Epithelial cell of prostate (primary cell): ENCODE measurements around the gene DNAL1.

Experiments used
- DNase-seq: peaks from one replicate; pipeline ENCODE4 v3.0.0-alpha.2; 2011; ENCODE audit warnings: low read depth, low spot score
- H3K27ac ChIP-seq: fragments of 450-650 bp; 2 replicates; pipeline ENCODE4 v1.5.1; 2017; ENCODE audit warnings: mild to moderate bottlenecking

Gene DNAL1

DNA sequence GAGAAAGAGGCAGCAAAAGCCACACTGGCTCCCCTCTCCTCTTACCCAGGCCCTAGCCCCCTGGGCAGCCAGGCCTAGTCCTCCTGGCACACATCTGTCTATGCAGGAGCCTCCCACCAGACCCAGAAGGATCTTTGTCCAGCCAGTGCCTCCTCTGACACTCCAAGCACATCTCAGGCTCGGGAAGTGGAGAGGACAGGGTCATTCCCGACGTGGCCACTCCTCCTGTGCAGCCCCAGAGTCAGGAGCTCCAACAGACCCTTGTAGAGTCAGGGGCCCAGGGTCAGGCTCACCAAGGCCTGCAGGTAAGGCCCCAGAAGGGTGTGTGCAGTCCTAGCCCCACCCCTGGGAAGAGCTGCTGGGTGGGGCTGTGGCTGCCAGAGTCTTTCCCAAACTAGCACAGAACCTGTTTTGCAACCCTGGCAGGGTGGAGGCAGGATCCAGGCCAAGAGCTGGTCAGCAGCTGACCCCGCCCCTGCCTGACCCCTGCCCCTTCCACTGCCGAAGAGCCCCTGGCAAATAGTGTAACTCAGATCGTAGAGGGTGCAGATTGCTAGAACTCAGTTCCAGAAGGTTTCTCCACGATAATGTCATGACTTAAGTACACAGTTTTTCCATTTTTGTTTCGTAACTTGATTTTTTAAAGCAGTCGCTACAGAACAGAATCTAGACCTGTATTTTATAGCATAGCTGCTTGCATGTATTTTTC is 96.0 kb downstream of the DNAL1 start:
- no peak for DNase-seq
- peak overlapping the region; percentile 86 for H3K27ac ChIP-seq

- peak overlapping the region; percentile 86 for H3K27ac ChIP-seq
- DNase-seq, result no peak
Observed at GRCh38 chr14:73741386-73741875, 96.6 kb downstream of the DNAL1 start.

DNA sequence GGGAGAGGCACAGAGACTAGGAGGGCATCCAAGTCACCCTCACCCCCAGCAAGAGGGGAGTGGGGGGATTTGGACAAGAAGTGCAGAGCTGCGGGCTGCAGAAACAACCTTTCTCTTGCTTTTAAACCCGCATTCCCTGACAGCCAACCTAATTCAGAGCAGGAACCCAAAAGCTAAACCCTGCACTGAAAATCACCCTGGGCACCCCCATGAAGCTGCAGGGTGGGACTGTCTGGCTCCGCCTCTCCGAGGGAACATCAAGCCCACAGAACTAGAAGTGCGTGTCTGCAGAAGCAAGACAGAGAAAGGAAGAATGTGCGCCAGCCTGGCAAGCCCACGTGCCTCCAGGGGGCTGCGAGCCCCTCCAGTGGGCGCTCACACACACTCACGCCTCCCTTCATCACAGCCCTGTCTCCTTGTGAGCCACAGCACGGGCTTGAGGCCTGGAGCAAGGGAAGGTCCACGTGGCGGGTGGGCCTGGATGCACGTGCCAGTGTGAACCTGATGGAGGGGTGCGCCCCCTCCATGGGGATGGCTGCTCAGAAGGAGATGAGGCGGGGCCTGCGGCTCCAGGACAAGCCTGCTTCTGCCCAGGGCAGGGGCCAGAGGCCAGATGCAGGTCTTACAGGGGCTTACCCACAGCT is 97.2 kb downstream of the DNAL1 start:
- no peak for DNase-seq
- H3K27ac ChIP-seq, result peak overlapping the region; percentile 86

- peak overlapping the region; percentile 86 for H3K27ac ChIP-seq
- no peak for DNase-seq
Observed at GRCh38 chr14:73742520-73743238, 97.9 kb downstream of the DNAL1 start.

GRCh38 chr14:73743431-73743931 is 98.7 kb downstream of the DNAL1 start:
- no peak for DNase-seq
- H3K27ac ChIP-seq, result peak overlapping the region; percentile 86

DNA sequence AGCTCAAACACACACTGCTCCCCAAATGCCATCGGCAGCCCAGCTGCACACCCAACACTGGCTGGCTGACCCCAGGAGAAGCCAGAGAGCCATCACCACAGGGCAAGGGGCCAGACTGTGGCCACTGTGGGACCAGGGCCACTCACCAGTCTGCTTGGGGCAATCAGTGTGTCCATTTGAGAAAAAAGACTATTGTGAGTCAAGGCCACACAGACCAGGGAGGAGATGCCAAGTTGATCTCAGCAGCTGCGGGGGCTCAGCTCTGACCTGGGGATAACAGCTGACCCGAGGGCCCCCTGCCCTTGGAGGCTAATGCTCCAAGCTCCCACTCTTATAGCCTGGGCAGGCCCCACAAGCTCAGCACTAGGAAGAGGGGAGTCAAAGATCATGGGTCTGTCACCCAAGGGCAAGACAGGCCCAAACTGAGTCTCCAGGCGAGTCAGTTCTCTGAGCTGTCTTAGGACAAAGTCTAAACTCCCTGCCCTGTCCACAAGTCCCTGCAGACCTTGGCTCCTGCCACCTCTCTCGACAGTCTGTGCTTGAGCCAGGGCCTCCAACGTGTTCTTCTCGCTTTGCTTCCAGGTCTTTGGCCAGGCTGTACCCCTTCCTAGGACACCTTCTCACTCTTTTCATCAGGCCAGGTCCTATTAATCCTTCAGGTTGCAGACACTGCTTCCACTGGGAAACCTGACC is 99.5 kb downstream of the DNAL1 start:
- peak overlapping the region; percentile 86 for H3K27ac ChIP-seq
- DNase-seq, result no peak

DNA sequence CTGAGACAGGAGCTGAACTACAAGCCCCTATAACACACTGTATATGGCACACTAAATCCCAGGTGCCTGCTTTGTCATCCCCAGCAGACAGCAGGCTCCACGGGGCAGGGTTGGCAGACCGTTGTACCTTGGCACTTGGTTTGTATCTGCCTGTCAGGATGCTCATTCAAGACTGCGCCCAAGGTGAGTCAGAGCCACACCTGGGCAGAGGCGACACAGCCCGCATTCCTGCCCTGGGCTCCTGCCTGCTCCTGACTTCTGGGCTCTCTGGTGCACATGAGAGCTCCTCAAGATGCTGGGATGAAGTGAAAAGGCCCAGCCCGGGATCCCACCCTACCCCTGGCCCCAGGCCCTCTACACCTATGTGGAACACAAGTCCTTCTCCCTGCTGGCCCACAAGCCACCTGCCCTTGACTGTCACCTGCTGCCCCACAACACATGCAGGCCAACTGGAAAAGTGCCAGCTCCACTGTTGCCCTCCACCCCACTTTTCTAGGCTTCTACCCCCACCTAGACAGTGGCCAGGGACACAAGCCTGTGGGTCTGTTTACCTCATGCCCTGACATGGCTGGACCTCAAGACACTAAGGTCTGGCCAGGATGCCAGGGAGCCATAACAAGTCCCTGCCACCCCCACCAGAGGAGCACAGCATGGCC is 100.2 kb downstream of the DNAL1 start:
- no peak for DNase-seq
- peak overlapping the region; percentile 86 for H3K27ac ChIP-seq

DNA sequence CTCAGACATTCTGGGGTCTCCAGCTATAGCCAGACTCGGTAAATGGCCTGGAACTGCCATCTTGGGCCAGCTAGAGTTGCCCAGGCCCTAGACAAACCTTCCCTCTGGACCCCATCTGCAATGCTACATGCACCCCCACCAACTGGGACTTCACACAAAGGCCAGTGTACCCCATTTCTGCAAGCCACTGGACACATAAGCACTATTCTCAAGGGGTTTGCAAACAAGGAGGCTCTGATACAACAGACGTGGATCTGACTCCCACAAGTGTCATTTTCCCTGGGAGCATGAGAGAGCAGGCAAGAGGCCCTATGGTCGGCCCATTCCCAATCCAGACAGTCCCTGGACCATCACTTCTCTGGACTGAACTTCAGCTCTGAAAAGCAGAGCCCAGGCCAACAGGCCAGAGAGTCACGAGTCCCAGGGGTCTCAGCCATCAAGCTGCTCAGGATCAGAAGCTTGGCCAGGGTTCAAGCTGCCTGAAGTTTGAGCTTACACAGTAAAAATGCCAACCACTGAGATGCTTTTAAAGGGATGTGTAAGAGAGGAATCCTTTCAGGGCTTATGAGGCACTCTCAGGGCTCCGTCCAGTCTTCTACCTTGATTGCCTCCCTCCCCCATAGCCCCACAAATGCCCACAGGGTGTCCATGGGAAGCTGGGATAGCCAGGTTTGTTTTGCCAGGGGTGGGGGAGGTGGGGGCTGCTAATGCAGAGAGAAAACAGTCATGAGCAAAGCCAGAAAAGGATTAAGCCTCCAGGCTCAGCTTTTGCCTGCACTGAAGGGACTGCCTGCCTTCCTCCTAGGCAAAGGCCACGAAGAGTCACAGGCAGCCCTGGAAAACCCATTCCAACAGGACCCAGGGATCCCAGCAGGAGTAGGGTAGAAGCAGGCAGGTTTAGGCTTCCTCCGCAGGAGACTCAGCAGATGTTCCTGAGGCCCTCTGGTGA is 101.1 kb downstream of the DNAL1 start:
- DNase-seq, result no peak
- H3K27ac ChIP-seq, result peak overlapping the region; percentile 86

- peak overlapping the region; percentile 86 for H3K27ac ChIP-seq
- no peak for DNase-seq
Observed at GRCh38 chr14:73746520-73747378, 102.0 kb downstream of the DNAL1 start.

- H3K27ac ChIP-seq, result peak overlapping the region; percentile 86
- no peak for DNase-seq
Observed at GRCh38 chr14:73747379-73748211, 102.8 kb downstream of the DNAL1 start.

DNA sequence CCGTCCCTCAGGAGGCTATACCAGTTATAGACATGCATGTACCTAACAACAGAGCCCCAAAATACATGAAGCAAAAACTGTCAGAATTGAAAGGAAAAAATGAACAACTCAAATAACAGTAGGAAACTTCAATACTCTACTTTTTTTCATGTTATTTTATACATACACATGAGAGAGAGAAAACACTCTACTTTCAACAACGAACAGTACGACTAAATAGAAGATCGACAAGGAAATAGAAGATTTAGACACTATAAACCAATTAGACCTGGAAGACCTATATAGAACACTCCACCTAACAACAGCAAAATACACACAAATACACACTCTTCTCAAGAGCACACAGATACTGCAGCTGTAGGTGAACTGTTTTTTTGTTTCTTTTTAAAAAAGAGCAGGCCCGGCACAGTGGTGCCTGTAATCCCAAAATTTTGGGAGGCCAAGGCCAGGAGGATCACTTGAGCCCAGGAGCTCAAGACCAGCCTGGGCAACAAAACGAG is 104.1 kb downstream of the DNAL1 start:
- H3K27ac ChIP-seq, result no peak overlapping the region
- no peak for DNase-seq

GRCh38 chr14:73749706-73750530 is 105.1 kb downstream of the DNAL1 start:
- DNase-seq, result no peak
- no peak overlapping the region for H3K27ac ChIP-seq

DNA sequence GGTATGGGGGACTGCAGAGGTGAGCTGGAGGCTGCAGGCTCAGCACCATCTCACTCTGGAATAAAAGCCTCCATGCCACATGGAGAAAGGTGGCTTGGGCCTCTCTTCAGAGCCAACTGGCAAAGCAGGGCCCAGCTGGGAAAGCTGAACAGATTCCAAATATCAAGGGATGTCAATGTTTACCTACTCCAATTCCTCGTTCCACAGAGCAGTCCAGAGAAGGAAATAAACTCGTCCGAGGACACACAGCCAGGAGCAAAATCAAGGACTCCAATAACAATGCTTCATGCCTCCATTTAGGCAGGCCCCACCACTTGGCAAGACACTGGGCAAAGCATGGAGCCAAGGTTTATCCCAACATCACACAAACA is 105.7 kb downstream of the DNAL1 start:
- no peak for DNase-seq
- H3K27ac ChIP-seq, result no peak overlapping the region

DNA sequence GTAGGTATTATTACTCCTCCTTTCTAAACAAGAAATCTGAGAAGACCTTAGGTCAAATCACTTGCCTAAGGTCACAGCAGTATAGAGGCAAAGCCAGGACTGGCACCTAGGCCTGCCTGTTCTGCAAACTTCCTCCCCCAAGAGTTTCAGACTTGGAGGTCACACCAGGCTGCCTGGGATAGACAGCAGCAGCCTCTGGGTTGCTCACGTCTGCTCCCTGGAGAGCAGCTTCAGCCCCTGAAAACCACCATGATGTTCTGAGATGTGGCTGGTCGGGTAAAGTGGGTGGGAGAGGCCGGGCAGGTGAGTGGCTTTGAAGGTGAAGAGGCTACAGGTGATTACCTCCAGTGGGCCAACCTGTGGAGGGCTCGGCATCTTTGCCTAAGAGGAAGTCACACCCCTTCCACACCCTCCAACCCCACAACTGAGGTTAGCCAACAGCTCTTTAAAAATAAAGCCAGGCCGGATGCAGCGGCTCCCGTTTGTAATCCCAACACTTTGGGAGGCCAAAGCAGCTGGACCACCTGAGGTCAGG is 106.4 kb downstream of the DNAL1 start:
- no peak overlapping the region for H3K27ac ChIP-seq
- DNase-seq, result no peak

DNA sequence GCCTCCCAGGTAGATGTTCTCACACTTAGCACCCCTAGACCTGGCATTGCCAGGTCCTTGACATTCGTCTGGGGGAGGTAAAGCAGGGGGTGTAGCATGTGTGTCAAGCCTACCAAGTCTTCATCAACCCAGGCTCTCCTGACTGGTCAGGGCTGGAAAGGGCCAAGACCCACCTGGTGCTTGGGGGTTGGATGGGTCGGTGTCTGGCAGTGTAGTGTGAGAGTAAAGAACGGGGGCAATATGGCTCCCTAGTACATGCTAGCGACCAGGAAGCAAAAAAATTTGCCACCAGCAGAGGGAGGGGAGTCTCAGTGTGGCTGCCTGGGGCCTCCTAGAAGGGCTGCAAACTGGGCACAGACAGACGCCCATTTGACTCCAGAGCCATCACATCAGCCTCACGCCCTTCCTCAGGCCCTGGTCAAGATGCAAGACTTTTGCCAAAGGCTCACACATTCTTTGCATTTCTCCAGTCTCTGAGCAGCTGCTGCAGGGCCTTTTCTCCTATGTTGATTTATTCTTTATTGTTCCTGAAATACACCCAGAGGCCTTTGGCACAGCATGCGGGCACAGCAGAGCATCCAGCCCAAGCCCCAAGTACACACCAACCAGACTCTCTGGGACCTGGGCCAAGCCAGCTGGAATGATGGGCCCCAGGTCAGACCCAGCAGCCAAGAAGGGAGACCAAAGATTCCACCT is 107.7 kb downstream of the DNAL1 start:
- no peak for DNase-seq
- peak overlapping the region; percentile 89 for H3K27ac ChIP-seq
